GM12878 (cell line): Measurements from ENCODE around the gene GHRL. TPM values are rescaled to one million over a fixed set of nuclear protein-coding genes. Genes with fewer than 3 reads are reported as not detected.

Source experiments
- BCL11A ChIP-seq: IDR thresholded peaks from 2 replicates; pipeline ENCODE4 v1.6.1; 2011; ENCODE audit warnings: low read depth, low read length
- BRCA1 ChIP-seq: IDR thresholded peaks from 2 replicates; pipeline ENCODE4 v1.6.1; 2011; ENCODE audit warnings: low read depth, low read length, improper control_type of control experiment
- CUX1 ChIP-seq: IDR thresholded peaks from 2 replicates; pipeline ENCODE4 v1.6.1; 2012; ENCODE audit warnings: improper control_type of control experiment, low read depth, low read length; ENCODE audit not compliant: insufficient replicate concordance
- DPF2 ChIP-seq: fragments of 450-650 bp; IDR thresholded peaks from 2 replicates; pipeline ENCODE4 v1.6.1; 2017; ENCODE audit warnings: mild to moderate bottlenecking
- HCFC1 ChIP-seq: fragments of 150-350 bp; IDR thresholded peaks from 2 replicates; pipeline ENCODE4 v1.6.1; 2014; ENCODE audit warnings: low read length
- JUND ChIP-seq: IDR thresholded peaks from 2 replicates; pipeline ENCODE4 v1.6.1; 2012; ENCODE audit warnings: low read depth, mild to moderate bottlenecking, low read length, improper control_type of control experiment, moderate library complexity
- KLF5 ChIP-seq: fragments of 450-650 bp; IDR thresholded peaks from 2 replicates; pipeline ENCODE4 v1.6.1; 2014; ENCODE audit warnings: mild to moderate bottlenecking; ENCODE audit not compliant: partially characterized antibody
- NFYB ChIP-seq: IDR thresholded peaks from 2 replicates; pipeline ENCODE4 v1.6.1; 2011; ENCODE audit warnings: low read depth, mild to moderate bottlenecking, low read length, improper control_type of control experiment, moderate library complexity; ENCODE audit not compliant: insufficient read depth
- NR2C1 ChIP-seq: fragments of 450-650 bp; IDR thresholded peaks from 2 replicates; pipeline ENCODE4 v1.6.1; 2017; ENCODE audit warnings: antibody characterized with exemption, mild to moderate bottlenecking, moderate library complexity
- RUNX3 ChIP-seq: IDR thresholded peaks from 2 replicates; pipeline ENCODE4 v1.6.1; 2012; ENCODE audit warnings: low read length, inconsistent platforms
- STAT1 ChIP-seq: fragments of 450-650 bp; conservative IDR thresholded peaks from 2 replicates; pipeline ENCODE4 v1.6.1; 2014; ENCODE audit warnings: antibody characterized with exemption, mild to moderate bottlenecking
- WRNIP1 ChIP-seq: IDR thresholded peaks from 2 replicates; pipeline ENCODE4 v1.6.1; 2011; ENCODE audit warnings: low read depth, low read length, improper control_type of control experiment, borderline replicate concordance
- ZBTB4 ChIP-seq: fragments of 450-650 bp; formaldehyde crosslinking; IDR thresholded peaks from 2 replicates; pipeline ENCODE4 v1.4.0; 2022; ENCODE audit warnings: mild to moderate bottlenecking, moderate library complexity
- ZNF592 ChIP-seq: fragments of 450-650 bp; IDR thresholded peaks from 2 replicates; pipeline ENCODE4 v1.6.1; 2017; ENCODE audit warnings: mild to moderate bottlenecking, moderate library complexity
- polyA plus RNA-seq, 11 experiments: library from polyadenylated mRNA; depleted of rRNA in 4 of 11; unstranded in 6 of 11; stranded (reverse) in 5 of 11; fragments of >200 nt; fragmentation: Nextera tagmentation in 4 of 11; fragmentation: Illumina TruSeq in 1 of 11; extraction: Ambion mirVana in 4 of 11; extraction: Trizol in 1 of 11; gene quantifications; 1 replicate in 1 of 11; 2 replicates in 10 of 11; pipeline versions ENCODE4 v1.2.1 to v1.2.3, GENCODE V29; 2011 to 2016; ENCODE audit warnings: inconsistent platforms in 2 of 11, missing spikeins in 2 of 11, low read depth in 1 of 11
- total RNA-seq, 4 experiments: library from RNA; depleted of rRNA in 3 of 4; stranded (reverse); fragments of >200 nt in 3 of 4; fragmentation: Illumina TruSeq in 1 of 4; extraction: Trizol in 1 of 4; gene quantifications; 2 replicates each; pipeline versions ENCODE4 v1.2.1 to v1.2.3, GENCODE V29; 2013 to 2021
- TF ChIP-seq, protein P1 (sequence below): IDR thresholded peaks from 2 replicates; pipeline ENCODE4 v1.6.1; 2011; ENCODE audit warnings: low read depth, low read length, improper control_type of control experiment, borderline replicate concordance

GHRL gene
- total and polyA plus RNA-seq, 10 of the 15 experiments (the other 5 are each of a cell fraction or from before 2014, with no cell fraction given): 0.35 to 2.2 (median 0.88) TPM

- no peak for TF ChIP-seq ZBTB4
- peak; percentile 80 for TF ChIP-seq KLF5
- TF ChIP-seq BCL11A: no peak
- TF ChIP-seq ZNF592: no peak; the same call in 1 of the 2 replicates
- peak; percentile 85 for TF ChIP-seq DPF2
- TF ChIP-seq JUND: no peak
- TF ChIP-seq STAT1: 0 out of 2 replicates have a peak, but pooled peaks have one; percentile 26
- TF ChIP-seq HCFC1: no peak; the same call in 1 of the 2 replicates
- TF ChIP-seq RUNX3: peak; percentile 30; the same call in 1 of the 2 replicates
- peak; percentile 62 for TF ChIP-seq NR2C1
- TF ChIP-seq, protein P1, sequence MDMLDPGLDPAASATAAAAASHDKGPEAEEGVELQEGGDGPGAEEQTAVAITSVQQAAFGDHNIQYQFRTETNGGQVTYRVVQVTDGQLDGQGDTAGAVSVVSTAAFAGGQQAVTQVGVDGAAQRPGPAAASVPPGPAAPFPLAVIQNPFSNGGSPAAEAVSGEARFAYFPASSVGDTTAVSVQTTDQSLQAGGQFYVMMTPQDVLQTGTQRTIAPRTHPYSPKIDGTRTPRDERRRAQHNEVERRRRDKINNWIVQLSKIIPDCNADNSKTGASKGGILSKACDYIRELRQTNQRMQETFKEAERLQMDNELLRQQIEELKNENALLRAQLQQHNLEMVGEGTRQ: peak; percentile 66
- TF ChIP-seq WRNIP1: no peak
- no peak for TF ChIP-seq BRCA1
- TF ChIP-seq CUX1: no peak
- TF ChIP-seq NFYB: peak; percentile 74; the same call in 1 of the 2 replicates
These were observed 44.4 kb downstream of the GHRL start, which contains the start of gene TATDN2 (continued) for GRCh38 chr3:10248184-10248983.
